Stimulated activated CD8-positive, alpha-beta memory T cell treated with anti-CD3 and anti-CD28 coated beads, Interleukin-4, amount 100 ng/mL, for 48 hours (primary cell): Measurements from ENCODE around the gene BMPR1B.

Experiments
- DNase-seq: peaks from one replicate; pipeline ENCODE4 v3.0.0-alpha.2; 2020

BMPR1B gene

GRCh38 chr4:95204267-95204844 lies 446.6 kb downstream of the BMPR1B start:
- DNase-seq: no peak

- no peak for DNase-seq
Observed at GRCh38 chr4:95204873-95205272, 447.1 kb downstream of the BMPR1B start.
